K562 (cell line): ENCODE measurements around the gene ZNF718. TPM values are rescaled to one million over a fixed set of nuclear protein-coding genes. Genes with fewer than 3 reads are reported as not detected.

Experiments
- MIER1 ChIP-seq: fragments of 450-650 bp; IDR thresholded peaks from 2 replicates; pipeline ENCODE4 v1.6.1; 2016; ENCODE audit warnings: antibody characterized with exemption, mild to moderate bottlenecking, low read depth
- NR1H2 ChIP-seq: sonication (generic); formaldehyde crosslinking; IDR thresholded peaks from 2 replicates; pipeline ENCODE4 v1.4.0; 2020; ENCODE audit warnings: mild to moderate bottlenecking, missing genetic modification reagents
- PTTG1 ChIP-seq: fragments of 450-650 bp; IDR thresholded peaks from 2 replicates; pipeline ENCODE4 v1.6.1; 2016; ENCODE audit warnings: low read depth, mild to moderate bottlenecking, missing genetic modification characterization, missing compliant biosample characterization
- SIRT6 ChIP-seq: IDR thresholded peaks from one replicate; pipeline ENCODE4 v1.6.1; 2012; ENCODE audit warnings: low read depth, mild to moderate bottlenecking, control low read depth, inconsistent platforms, low read length, moderate library complexity
- SMAD4 ChIP-seq: fragments of 250-450 bp; sonication (Bioruptor Pico); conservative IDR thresholded peaks from 2 replicates; pipeline ENCODE4 v1.8.0; 2021; ENCODE audit warnings: inconsistent platforms, mild to moderate bottlenecking, moderate library complexity
- SOX6 ChIP-seq: fragments of 450-650 bp; IDR thresholded peaks from 2 replicates; pipeline ENCODE4 v1.6.1; 2014; ENCODE audit warnings: mild to moderate bottlenecking
- TCFL5 ChIP-seq: fragments of 250-450 bp; sonication (Bioruptor Pico); conservative IDR thresholded peaks from 2 replicates; pipeline ENCODE4 v1.6.1; 2021; ENCODE audit warnings: mild to moderate bottlenecking, moderate library complexity, matching md5 sums
- ZNF184 ChIP-seq: sonication (generic); formaldehyde crosslinking; IDR thresholded peaks from 2 replicates; pipeline ENCODE4 v1.5.0; 2020; ENCODE audit warnings: missing genetic modification reagents
- ZNF232 ChIP-seq: sonication (generic); formaldehyde crosslinking; IDR thresholded peaks from 2 replicates; pipeline ENCODE4 v1.8.0; 2022; ENCODE audit warnings: mild to moderate bottlenecking, missing genetic modification reagents
- ZNF311 ChIP-seq: fragments of 250-450 bp; sonication (Bioruptor Pico); IDR thresholded peaks from 2 replicates; pipeline ENCODE4 v1.4.0; 2020; ENCODE audit warnings: mild to moderate bottlenecking, moderate library complexity
- polyA plus RNA-seq, 8 experiments: library from polyadenylated mRNA; depleted of rRNA in 4 of 8; stranded (reverse) in 5 of 8; unstranded in 3 of 8; fragments of >200 nt; fragmentation: Nextera tagmentation in 2 of 8; fragmentation: Illumina TruSeq in 1 of 8; extraction: Ambion mirVana in 2 of 8; extraction: Trizol in 1 of 8; gene quantifications; 2 replicates each; pipeline versions ENCODE4 v1.2.1 to v1.2.3, GENCODE V29; 2011 to 2014; ENCODE audit warnings: inconsistent platforms in 1 of 8, missing spikeins in 1 of 8
- total RNA-seq, 7 experiments: library from RNA; depleted of rRNA in 6 of 7; stranded (reverse); fragments of >200 nt in 6 of 7; fragmentation: Illumina TruSeq in 2 of 7; extraction: Trizol in 2 of 7; gene quantifications; 2 replicates each; pipeline versions ENCODE4 v1.2.1 to v1.2.3, GENCODE V29; 2011 to 2021; ENCODE audit warnings: low replicate concordance in 1 of 7
- TF ChIP-seq, protein P1 (sequence below): IDR thresholded peaks from 2 replicates; pipeline ENCODE4 v1.6.1; 2016; ENCODE audit warnings: missing genetic modification characterization, missing compliant biosample characterization

The ZNF718 gene
- total and polyA plus RNA-seq, 9 of the 15 experiments (the other 6 are each of a cell fraction or from before 2014, with no cell fraction given), result 1.00 to 5.3 (median 2.7) TPM

DNA sequence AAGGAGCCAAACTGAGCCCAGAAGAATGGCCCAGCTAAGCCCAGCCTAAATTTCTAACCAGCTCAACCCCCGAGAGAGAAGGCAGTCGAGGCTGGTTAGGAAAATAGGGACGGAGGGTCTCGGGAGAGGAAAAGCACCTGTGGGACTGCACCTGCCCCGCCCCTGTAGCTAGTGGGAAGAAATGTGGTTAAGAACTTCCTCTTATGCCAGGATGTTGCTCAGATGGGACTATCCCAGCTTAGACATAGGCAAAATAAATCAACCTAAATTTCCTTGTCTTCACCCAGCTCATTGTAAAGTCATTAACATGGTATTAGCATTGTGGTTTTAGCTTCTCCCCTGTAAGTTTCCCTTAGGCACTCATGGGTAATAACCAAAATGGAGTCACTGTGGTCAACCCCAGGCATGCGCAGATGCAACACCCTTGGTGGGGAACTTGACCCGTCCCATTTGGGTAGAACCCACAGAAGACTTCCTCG, 86.8 kb downstream of the ZNF718 start (continued):
- TF ChIP-seq, protein P1, sequence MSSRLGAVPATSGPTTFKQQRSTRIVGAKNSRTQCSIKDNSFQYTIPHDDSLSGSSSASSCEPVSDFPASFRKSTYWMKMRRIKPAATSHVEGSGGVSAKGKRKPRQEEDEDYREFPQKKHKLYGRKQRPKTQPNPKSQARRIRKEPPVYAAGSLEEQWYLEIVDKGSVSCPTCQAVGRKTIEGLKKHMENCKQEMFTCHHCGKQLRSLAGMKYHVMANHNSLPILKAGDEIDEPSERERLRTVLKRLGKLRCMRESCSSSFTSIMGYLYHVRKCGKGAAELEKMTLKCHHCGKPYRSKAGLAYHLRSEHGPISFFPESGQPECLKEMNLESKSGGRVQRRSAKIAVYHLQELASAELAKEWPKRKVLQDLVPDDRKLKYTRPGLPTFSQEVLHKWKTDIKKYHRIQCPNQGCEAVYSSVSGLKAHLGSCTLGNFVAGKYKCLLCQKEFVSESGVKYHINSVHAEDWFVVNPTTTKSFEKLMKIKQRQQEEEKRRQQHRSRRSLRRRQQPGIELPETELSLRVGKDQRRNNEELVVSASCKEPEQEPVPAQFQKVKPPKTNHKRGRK (tag), result no peak
- TF ChIP-seq PTTG1 (tag), result peak; percentile 47; the same call in 1 of the 2 replicates
- TF ChIP-seq MIER1, result no peak
- TF ChIP-seq ZNF184 (CRISPR knock-in tag), result no peak
- TF ChIP-seq SMAD4 (CRISPR knock-in tag), result no peak
- 0 out of 2 replicates have a peak, but pooled peaks have one; percentile 22 for TF ChIP-seq ZNF311 (CRISPR knock-in tag)
- no peak for TF ChIP-seq ZNF232 (CRISPR knock-in tag)
- TF ChIP-seq SIRT6, result no peak
- TF ChIP-seq TCFL5 (CRISPR knock-in tag), result no peak
- no peak for TF ChIP-seq NR1H2
- no peak for TF ChIP-seq SOX6
